GM10266 (cell line): ENCODE data around the gene GAS6.
"Not testable (repeated sequence)": the region's sequence is repeated elsewhere in the genome, so short reads cannot be mapped to it uniquely, and the experiment has no call there.

ENCODE experiments used
- DNase-seq: peaks from one replicate; pipeline ENCODE4 v3.0.0; 2012; ENCODE audit errors: extremely low spot score
- TF ChIP-seq, protein P1 (sequence below): IDR thresholded peaks from 2 replicates; pipeline ENCODE4 v1.5.1; 2012; ENCODE audit warnings: mild to moderate bottlenecking, low read depth; ENCODE audit not compliant: control insufficient read depth, insufficient read depth; ENCODE audit errors: missing control alignments

Gene GAS6

GRCh38 chr13:113877149-113877990, 13.5 kb upstream of the GAS6 start:
- DNase-seq = no peak
- TF ChIP-seq, protein P1, sequence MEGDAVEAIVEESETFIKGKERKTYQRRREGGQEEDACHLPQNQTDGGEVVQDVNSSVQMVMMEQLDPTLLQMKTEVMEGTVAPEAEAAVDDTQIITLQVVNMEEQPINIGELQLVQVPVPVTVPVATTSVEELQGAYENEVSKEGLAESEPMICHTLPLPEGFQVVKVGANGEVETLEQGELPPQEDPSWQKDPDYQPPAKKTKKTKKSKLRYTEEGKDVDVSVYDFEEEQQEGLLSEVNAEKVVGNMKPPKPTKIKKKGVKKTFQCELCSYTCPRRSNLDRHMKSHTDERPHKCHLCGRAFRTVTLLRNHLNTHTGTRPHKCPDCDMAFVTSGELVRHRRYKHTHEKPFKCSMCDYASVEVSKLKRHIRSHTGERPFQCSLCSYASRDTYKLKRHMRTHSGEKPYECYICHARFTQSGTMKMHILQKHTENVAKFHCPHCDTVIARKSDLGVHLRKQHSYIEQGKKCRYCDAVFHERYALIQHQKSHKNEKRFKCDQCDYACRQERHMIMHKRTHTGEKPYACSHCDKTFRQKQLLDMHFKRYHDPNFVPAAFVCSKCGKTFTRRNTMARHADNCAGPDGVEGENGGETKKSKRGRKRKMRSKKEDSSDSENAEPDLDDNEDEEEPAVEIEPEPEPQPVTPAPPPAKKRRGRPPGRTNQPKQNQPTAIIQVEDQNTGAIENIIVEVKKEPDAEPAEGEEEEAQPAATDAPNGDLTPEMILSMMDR = no peak

DNA sequence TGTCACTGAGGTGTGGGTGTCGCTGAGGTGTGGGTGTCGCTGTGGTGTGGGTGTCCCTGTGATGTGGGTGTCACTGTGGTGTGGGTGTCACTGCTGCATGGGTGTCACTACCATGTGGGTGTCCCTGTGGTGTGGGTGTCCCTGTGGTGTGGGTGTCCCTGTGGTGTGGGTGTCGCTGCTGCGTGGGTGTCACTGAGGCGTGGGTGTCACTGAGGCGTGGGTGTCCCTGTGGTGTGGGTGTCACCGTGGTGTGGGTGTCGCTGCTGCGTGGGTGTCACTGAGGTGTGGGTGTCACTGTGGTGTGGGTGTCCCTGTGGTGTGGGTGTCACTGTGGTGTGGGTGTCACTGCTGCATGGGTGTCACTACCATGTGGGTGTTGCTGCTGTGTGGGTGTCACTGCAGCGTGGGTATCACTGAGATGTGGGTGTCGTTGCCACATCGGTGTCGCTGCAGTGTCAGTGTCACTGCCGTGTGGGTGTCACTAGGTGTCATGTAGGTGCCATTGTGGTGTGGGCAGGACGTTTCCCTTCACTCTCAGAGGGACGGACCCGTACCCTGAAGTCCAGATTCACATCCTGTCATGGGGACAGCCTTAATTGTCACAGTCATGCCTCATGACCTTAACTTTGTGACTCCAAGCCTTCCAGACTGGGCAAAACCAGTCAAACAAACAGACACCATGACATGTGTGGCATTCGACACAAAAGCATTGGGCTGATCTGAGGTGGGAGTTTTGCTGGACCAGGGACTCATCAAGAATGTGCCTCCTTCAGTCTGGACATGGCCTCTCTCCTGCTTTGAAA, 12.7 kb upstream of the GAS6 start:
- no peak for DNase-seq
- TF ChIP-seq, protein P1 = no peak

DNA sequence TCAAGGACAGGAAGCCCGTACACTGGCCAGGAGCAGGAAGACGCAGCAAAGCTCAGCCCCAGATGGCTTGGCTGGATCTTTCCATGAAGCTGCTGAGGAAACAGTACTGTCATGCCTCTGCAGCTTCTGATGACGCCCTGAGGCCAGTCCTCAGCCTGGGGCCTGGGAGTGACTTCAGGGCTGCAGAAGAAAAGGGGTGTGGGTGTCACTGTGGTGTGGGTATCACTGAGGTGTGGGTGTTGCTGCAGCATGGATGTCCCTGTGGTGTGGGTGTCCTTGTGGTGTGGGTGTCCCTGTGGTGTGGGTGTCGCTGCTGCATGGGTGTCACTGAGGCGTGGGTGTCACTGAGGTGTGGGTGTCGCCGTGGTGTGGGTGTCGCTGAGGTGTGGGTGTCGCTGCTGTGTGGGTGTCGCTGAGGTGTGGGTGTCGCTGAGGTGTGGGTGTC, 12.0 kb upstream of the GAS6 start:
- TF ChIP-seq, protein P1 = no peak
- no peak for DNase-seq

DNA sequence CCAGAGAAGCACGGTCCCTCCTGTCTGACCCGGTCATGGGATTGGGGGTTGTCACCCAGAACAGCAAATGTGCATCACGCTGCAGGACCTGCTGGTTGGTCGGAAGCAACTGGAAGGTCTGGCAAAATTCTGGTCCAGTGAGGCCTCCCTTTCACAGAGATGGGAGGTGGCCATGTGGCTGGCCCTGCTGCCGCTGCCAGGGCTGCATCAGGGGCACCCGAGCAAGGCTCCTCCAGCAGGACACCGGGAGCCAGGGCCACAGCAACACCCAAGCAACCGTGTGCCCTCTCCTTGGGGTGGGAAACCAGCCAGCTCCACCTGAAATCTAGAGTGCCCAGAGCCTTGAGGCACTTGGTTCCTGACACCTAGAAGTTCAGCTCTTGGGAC, 11.5 kb upstream of the GAS6 start:
- no peak for DNase-seq
- TF ChIP-seq, protein P1 = no peak

DNA sequence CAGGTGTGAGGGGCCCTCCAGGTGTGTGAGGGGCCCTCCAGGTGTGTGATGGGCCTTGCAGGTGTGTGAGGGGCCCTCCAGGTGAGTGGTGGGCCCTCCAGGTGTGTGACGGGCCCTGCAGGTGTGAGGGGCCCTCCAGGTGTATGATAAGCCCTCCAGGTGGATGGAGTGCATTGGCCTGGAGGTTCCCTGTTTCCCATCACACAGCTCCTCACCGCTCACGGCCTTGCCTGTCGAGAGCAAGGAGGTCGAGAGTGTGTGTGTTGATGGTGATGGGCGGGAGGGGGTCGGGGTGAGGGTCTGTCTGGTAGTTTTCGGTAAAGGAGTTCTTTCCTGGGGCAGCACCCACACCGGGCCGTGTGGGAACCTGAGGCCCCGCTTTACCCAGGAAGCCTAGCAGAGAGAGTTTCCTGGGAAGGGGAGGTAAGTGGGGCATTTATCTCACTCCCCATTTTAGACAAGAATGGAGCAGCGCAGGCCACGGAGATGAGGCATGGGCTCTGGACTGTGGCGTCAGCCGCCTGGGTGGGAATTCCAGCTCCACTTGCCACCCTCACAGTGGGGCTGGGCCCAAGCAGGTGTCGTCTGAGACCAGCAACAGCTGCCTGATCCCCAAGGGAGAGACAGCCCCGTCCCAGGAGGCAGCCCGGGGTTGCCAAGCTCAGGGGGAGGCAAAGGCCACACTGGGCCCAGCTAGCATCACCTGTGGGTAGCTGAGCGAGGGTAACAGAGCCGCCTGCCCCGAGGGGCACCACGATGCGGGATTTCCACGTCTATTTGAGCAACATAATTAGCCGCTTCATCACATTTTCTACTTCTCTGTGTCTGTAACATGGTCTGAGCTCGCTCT, 10.9 kb upstream of the GAS6 start:
- DNase-seq = no peak

DNA sequence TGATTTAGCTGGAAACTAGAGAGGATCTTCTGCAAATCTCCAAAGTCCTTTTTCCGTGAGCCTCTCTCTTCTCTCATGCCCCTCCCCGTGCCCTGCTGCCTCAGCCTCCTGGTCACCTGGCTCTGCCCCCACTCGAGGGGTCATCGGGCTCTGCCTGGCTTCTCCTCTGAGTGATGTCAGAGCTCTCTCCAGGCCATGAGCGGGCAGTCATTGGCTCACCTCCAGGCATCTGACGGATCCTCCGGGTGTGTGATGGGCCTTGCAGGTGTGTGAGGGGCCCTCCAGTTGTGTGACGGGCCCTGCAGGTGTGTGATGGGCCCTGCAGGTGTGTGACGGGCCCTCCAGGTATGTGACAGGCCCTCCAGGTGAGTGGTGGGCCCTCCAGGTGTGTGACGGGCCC, 10.3 kb upstream of the GAS6 start:
- TF ChIP-seq, protein P1 = no peak
- no peak for DNase-seq

More for the DNA sequence above, 10.9 kb upstream of the GAS6 start:
- TF ChIP-seq, protein P1 = no peak

DNA sequence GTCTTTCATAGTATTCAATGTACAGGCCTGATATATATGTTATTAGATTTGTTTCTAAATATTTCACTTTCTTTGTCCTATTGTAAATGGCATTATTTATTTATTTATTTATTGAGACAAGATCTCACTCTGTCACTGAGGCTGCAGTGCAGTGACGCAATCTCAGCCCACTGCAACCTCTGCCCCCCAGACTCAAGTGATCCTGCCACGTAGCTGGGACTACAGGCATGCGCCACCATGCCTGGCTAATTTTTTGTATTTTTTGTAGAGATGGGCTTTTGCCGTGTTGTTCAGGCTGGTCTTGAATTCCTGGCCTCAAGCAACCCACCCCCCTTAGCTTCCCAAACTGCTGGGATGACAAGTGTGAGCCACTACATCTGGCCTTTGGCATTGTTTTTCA, 5.4 kb upstream of the GAS6 start:
- TF ChIP-seq, protein P1 = no peak
- DNase-seq = no peak

DNA sequence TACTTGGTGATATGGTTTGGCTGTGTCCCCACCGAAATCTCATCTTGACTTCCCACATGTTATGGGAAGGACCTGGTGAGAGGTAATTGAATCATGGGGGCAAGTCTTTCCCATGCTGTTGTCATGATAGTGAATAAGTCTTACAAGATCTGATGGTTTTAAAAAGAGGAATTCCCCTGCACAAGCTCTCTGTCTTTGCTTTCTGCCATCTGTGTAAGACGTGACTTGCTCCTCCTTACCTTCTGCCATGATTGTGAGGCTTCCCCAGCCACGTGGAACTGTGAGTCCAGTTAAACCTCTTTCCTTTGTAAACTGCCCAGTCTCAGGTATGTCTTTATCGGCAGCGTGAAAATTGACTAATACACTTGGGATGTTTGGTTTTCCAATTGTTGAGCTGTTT, 4.0 kb upstream of the GAS6 start:
- not testable (repeated sequence) for DNase-seq
